NCI-H69 (cell line): ENCODE measurements around the gene APAF1.

ENCODE experiments used
- DNase-seq: peaks from one replicate; lab custom pipeline; 2025; lab: John Stamatoyannopoulos, UW

APAF1 gene

DNA sequence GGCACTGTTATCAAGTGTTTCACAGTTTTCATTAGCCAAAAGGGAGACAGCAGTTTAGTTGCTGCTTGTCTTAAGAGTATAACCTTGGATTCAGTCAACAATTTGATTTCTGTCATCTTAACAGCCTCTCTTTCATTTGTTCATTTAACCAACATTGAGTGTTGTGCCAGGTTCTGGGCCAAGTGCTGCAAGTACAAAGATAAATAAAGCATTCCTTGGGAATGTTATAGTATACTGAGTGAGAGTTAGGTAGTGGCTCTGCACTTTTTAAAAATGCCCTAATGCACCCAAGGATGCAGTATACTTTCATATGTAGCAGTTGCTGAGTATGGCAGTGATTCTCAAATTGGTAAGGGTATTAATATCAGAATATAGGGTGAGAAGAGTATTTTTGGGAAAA, 15.4 kb downstream of the APAF1 start:
- no peak for DNase-seq

DNA sequence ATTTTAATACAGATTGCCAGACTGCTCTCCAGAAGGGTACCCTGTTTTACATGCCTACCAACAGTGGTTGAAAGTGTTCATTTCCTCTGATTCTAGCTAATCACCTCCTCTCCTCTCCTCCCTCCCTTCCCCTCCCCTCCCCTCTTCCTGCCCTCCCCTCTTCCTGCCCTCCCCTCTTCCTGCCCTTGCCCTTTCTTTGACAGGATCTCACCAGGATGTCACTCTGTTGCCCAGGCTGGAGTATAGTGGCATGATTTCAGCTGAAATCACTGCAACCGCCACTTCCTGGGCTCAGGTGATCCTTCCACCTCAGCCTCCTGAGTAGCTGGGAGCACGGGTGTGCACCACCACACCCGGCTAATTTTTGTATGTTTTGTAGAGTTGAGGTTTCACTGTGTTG, 24.7 kb downstream of the APAF1 start:
- DNase-seq: peak; percentile 63

- no peak for DNase-seq
Observed at GRCh38 chr12:98671459-98671858, 26.4 kb downstream of the APAF1 start.

DNA sequence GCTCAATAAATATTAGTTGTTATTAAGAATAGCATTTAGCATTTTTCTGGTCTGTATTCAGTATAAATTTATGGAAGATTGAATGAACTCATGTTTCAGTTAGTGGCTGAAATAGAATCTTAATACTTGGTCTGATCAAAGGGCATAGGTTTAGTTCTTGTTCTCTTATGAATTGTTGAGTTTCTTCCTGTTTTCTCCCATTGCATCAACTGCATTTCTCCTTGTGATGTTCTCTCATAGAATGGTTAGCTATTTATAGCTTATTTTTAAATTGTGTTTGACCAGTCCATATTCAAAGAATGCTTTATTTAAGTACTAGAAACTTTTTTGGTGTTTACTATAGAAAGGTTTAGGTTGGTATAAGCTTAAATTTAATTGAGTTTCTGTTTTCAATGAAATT, 29.8 kb downstream of the APAF1 start:
- no peak for DNase-seq

DNA sequence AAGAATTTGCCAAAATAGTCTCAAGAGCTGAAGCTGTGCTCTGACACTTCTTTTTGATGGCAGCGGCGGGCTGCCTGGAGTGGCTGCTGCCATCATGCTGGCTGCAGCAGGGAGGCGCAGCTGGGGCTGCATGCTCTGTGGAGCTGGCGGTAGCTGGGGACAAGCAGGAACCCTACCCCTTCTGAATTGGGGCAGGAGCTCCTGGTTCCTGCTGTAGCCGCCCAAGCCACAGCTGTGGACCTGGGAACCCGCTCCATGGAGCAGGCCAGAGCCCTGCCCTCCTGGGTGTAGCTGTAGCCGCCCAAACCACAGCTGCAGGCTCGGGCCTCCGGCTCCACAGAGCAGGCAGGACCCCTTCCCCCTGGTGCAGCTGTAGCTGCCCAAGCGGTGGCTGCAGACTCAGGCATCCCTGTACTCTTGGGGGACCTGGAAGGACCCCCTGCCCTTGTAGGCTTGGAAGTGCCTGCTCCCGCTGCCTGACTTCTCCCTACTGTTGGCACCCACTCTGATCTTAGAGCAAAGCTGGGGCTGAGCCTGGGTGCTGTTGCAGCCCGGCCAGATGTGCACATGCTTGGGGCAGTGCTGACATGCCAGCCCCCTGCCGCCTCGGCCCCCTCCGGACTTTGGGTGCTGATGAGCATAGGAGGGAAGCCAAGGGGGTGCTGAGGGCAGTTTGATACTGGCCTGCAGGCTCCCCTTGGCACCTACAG, 33.3 kb downstream of the APAF1 start:
- no peak for DNase-seq

- DNase-seq: no peak
Observed at GRCh38 chr12:98678946-98679610, 34.0 kb downstream of the APAF1 start.

DNA sequence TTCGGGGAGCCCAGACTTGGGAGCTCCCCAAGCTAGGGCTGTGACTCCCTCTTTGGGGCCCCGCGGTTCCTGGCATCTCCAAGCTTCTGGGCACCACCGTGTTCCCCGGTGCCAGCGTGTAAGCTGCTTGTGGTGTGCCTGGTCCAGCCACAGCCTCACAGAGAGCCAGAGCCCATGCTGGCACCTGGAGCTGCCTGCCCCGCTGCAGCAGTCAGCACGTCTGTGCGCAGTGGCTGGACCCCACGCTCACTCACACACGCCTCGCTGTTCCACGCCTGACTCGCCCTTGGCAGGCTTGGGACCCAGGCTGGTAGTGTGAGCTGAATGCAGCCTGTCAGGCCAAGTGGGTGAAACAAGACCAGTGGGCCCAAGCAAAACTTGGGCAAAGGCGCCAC, 34.5 kb downstream of the APAF1 start:
- no peak for DNase-seq

- DNase-seq: no peak
Observed at GRCh38 chr12:98684199-98684598, 39.1 kb downstream of the APAF1 start.

DNA sequence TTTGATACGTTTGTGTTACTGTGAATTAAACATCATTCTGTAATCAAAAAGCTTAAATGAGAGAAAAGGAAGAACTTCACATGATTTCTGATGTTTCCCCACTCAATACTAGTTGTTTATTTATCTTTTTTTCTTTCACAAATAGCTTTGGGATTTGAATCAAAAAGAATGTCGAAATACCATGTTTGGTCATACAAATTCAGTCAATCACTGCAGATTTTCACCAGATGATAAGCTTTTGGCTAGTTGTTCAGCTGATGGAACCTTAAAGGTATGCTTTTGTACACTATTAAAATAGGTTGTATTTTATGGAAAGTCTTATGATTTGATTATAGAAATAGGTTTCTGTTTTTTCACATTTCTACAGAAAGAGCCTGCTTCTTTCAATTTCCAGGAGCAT, 41.5 kb downstream of the APAF1 start:
- no peak for DNase-seq

GRCh38 chr12:98691351-98691750, 46.3 kb downstream of the APAF1 start:
- no peak for DNase-seq

DNA sequence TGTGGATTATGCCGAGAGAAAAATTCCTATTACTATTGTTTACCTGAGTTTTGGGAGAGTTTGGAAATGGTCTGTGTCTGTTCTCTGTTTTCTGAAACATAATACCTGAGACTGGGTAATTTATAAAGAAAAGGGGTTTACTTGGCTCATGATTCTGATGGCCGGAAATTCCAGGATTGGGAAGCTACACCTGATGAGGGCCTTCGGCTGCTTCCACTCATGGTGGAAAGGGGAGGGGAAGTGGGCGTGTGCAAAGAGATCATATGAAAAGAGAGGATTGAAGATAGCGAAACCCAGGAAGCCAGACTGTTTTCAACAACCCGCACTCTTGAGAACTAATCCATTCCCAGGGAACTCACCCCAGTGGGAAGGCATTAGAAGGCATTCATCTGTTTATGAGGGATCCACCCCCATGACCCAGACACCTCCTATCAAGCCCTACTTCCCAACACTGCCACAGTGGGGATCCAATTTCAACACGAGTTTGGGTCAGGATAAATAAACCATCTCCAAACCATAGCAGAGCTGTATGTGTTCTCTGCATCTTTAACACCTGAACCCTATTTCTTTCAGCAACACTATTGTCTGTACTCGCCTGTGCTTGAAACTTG, 51.1 kb downstream of the APAF1 start:
- DNase-seq: peak; percentile 53

DNA sequence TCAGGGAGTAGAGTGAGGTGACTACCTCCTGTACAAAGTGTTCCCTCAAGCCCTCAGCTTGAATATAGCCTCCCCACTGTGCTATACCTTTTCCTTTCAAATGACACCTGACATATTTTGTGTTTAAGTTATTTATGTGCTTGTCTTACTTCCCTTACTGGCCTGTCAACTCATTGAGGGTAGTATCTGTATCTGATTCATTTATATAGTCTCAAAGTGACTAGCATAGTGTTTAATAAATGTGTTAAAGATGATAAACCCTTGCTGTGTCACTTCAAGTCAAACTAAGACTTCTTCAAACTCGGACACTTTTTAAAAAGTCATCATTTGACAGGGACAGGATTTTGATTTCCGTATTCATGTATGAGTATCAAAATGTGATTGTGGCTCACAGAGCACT, 52.1 kb downstream of the APAF1 start:
- no peak for DNase-seq

GRCh38 chr12:98698603-98699463, 53.7 kb downstream of the APAF1 start:
- DNase-seq: peak; percentile 69

- DNase-seq: no peak
Observed at GRCh38 chr12:98699586-98699985, 54.5 kb downstream of the APAF1 start.

DNA sequence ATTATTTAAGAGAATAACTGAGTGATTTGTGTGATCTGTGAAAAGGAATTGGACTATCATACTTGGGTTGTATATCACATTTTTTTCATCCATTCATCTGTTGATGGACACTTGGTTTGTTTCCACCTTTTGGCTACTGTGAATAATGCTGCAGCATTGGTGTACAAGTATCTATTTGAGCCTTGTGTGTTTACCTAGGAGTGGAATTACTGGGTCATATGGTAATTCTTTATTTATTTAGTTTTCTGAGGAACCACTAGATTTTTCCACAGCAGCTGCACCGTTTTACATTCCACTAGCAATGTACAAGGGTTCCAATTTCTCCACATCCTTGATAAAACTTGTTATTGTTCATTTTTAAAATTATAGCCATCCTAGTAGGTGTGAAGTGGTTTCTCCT, 56.1 kb downstream of the APAF1 start:
- peak; percentile 8 for DNase-seq

GRCh38 chr12:98709022-98709421, 63.9 kb downstream of the APAF1 start:
- DNase-seq: no peak

- DNase-seq: no peak
Observed at GRCh38 chr12:98714426-98714825, 69.3 kb downstream of the APAF1 start.

DNA sequence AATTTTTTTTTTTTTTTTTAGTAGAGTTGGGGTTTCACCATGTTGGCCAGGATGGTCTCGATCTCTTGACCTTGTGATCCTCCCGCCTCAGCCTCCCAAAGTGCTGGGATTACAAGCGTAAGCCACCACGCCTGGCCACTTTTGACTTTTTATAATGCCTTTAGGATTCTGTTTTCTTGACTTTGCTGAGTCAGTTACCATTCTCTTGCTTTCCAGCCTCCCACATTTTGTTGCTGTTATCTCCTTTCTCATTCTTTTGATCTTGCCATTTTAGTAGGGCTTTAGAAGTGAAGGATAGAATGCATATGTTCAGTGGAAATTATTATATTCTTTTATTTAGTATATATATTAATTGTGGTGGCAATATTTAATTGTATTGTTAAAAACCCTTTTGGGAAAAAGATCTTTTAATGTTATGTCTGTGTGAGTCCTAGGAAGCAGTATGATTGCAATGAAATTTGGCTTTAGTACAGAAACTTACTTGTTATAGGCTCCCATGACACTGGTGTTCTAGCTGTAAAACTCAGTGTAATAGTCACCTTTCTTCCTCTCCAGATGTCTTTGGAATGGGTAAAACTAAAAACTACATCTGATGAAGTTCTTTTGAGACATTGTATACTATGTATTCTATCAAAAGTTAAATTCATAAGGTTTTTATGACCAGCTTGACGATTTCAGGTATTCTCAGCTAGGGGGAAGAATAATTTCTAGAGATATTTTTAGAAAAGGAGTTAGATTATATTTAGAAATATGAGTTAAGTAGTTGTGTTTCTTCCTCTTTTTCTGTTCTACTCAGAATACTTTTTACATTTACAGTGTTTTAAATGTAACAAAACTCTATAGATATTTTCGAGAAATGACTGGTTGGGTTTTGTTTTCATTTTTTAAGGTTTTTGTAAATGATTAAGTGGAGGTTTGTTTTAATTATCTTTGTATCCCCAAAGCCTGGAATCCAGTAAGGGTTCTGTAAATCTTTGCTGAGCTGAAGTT, 74.7 kb downstream of the APAF1 start:
- no peak for DNase-seq

DNA sequence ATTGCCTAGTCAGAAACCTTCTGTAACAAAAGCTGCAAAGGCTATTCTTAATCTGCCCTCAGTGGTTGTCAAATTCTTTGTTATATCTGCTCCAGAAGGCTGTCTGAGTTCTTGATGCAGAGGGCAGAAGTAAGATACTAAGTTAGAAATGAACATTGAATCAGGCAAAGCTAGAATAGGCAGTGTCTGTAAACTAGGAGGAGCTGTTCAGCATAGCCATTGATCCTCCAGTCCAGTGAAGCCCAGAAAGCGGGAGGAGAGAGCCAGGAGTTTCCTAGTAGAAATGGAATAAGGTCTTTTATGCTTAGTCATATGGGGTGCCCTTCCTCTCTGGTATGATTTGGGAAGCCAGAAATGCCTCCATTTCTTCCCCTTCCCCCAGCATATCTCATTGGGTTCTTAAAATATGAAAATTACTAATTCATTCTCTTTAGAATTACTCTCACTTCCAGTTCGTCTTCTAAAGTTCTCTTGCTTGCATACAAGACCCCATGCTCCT, 76.2 kb downstream of the APAF1 start:
- DNase-seq: no peak

DNA sequence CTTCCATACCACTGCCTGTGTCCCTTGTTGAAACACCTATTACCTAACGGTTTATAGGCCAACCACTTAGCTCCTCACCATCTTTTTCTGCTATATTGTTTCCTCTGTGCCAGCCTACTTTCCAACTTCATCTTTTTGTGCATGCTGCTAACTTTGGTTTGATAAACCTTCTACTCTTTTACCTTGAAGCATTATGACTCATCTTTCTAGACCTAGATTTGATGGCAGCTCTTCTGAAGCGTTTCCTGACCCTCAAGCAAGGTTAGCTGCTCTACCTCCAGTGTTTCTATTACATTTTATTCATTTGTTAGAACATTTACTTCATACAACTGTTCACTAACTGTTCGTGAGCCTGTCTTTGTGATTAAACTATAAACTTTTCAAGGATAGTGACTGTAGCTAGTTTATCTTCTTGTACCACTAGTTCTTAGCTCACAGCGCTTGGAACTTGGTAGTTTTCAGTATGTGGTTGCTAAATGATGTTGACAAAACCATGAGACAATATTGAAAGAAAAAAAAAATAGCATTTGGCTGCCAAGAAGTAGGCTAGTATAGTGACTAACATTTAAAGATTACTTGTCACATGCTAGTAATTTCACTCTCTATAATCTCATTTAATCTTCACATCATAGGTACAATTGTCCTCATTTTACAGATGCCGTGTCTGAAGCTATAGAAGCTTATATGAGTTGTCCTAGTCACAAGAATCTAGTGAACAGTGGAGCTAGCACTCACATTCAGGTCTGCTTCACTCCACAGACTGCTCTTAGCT, 79.5 kb downstream of the APAF1 start:
- DNase-seq: no peak
